Neuronal stem cell (in vitro differentiated cells): ENCODE measurements around the gene SOWAHC.

Experiments used
- DNase-seq: peaks from one replicate; pipeline ENCODE4 v3.0.0-alpha.2; 2013; ENCODE audit warnings: low spot score
- H2AFZ ChIP-seq: one replicate; pipeline ENCODE4 v1.6.1; 2013; ENCODE audit warnings: mild to moderate bottlenecking, low read length, inconsistent platforms
- H2AK5ac ChIP-seq: 2 replicates; pipeline ENCODE4 v1.6.1; 2013; ENCODE audit warnings: low read depth, mild to moderate bottlenecking, inconsistent platforms, low read length, moderate library complexity, mixed read lengths
- H2BK120ac ChIP-seq: 2 replicates; pipeline ENCODE4 v1.6.1; 2013; ENCODE audit warnings: low read depth, mild to moderate bottlenecking, inconsistent platforms, low read length, moderate library complexity, mixed read lengths
- H2BK12ac ChIP-seq: one replicate; pipeline ENCODE4 v1.6.1; 2013; ENCODE audit warnings: low read length, inconsistent platforms
- H2BK15ac ChIP-seq: 2 replicates; pipeline ENCODE4 v1.6.1; 2013; ENCODE audit warnings: mild to moderate bottlenecking, low read length, inconsistent platforms, mixed read lengths
- H2BK5ac ChIP-seq: one replicate; pipeline ENCODE4 v1.6.1; 2013; ENCODE audit warnings: inconsistent platforms, mild to moderate bottlenecking, low read length, moderate library complexity
- H3K14ac ChIP-seq: one replicate; pipeline ENCODE4 v1.6.1; 2013; ENCODE audit warnings: low read length, inconsistent platforms
- H3K18ac ChIP-seq: 2 replicates; pipeline ENCODE4 v1.6.1; 2013; ENCODE audit warnings: low read length, inconsistent platforms
- H3K23ac ChIP-seq: 2 replicates; pipeline ENCODE4 v1.6.1; 2013; ENCODE audit warnings: low read depth, mild to moderate bottlenecking, mixed read lengths, low read length, inconsistent platforms; ENCODE audit not compliant: poor library complexity
- H3K27ac ChIP-seq: replicated peaks from 3 replicates; pipeline ENCODE4 v1.5.1; 2013; ENCODE audit warnings: low read length, inconsistent platforms
- H3K27me3 ChIP-seq, 3 experiments: 2 replicates each; pipeline ENCODE4 v1.6.1; 2013; ENCODE audit warnings: low read length in 3 of 3, mild to moderate bottlenecking in 2 of 3, inconsistent platforms in 1 of 3, low read depth in 1 of 3, mixed read lengths in 1 of 3, moderate library complexity in 1 of 3; ENCODE audit not compliant: control insufficient read depth in 3 of 3, insufficient read depth in 3 of 3
- H3K36me3 ChIP-seq, 2 donors: replicated peaks in 1 of 2; 2 replicates each; pipeline ENCODE4 v1.6.1; 2013; ENCODE audit warnings: low read length in 2 of 2; ENCODE audit not compliant: control insufficient read depth in 2 of 2, insufficient read depth in 2 of 2
- H3K4ac ChIP-seq: 2 replicates; pipeline ENCODE4 v1.6.1; 2013; ENCODE audit warnings: inconsistent platforms, mild to moderate bottlenecking, low read length, moderate library complexity
- H3K4me1 ChIP-seq, 2 donors: 1 replicate in 1 of 2; 2 replicates in 1 of 2; pipeline ENCODE4 v1.6.1; 2013; ENCODE audit warnings: low read length in 2 of 2, low read depth in 1 of 2; ENCODE audit not compliant: control insufficient read depth in 2 of 2, insufficient read depth in 1 of 2
- H3K4me2 ChIP-seq: one replicate; pipeline ENCODE4 v1.6.1; 2013; ENCODE audit warnings: mild to moderate bottlenecking, low read length, inconsistent platforms; ENCODE audit not compliant: insufficient read depth, poor library complexity, severe bottlenecking
- H3K4me3 ChIP-seq, 2 donors: 2 replicates each; pipeline ENCODE4 v1.5.1; 2013; ENCODE audit warnings: low read length in 2 of 2, mild to moderate bottlenecking in 2 of 2, inconsistent platforms in 1 of 2, moderate library complexity in 1 of 2
- H3K79me1 ChIP-seq: one replicate; pipeline ENCODE4 v1.6.1; 2013; ENCODE audit warnings: low read depth, mild to moderate bottlenecking, inconsistent platforms, low read length, moderate library complexity
- H3K9ac ChIP-seq: one replicate; pipeline ENCODE4 v1.6.1; 2013; ENCODE audit warnings: mild to moderate bottlenecking, low read depth, low read length, inconsistent platforms; ENCODE audit not compliant: poor library complexity
- H3K9me3 ChIP-seq, 2 donors: replicated peaks in 1 of 2; 2 replicates each; pipeline versions ENCODE3 to v1.6.1; 2013; ENCODE audit warnings: low read length in 2 of 2, mild to moderate bottlenecking in 2 of 2, inconsistent platforms in 1 of 2, low read depth in 1 of 2, mixed read lengths in 1 of 2, moderate library complexity in 1 of 2; ENCODE audit not compliant: control insufficient read depth in 2 of 2, insufficient read depth in 1 of 2
- H4K8ac ChIP-seq: one replicate; pipeline ENCODE4 v1.6.1; 2013; ENCODE audit warnings: low read depth, mild to moderate bottlenecking, inconsistent platforms, low read length, moderate library complexity
- H4K91ac ChIP-seq: one replicate; pipeline ENCODE4 v1.6.1; 2013; ENCODE audit warnings: low read length, low read depth, mild to moderate bottlenecking, inconsistent platforms; ENCODE audit not compliant: poor library complexity
- WGBS, 2 donors: extraction: QIAGEN DNeasy Blood & Tissue Kit; methylation state at CpG; one replicate each; pipeline ENCODE4 v1.1.7; 2013; ENCODE audit warnings: missing lambda C conversion rate in 2 of 2, mixed read lengths in 1 of 2; ENCODE audit not compliant: insufficient read length in 2 of 2, insufficient replicate concordance in 1 of 2; ENCODE audit errors: extremely low coverage in 2 of 2; 5-methylcytosine and 5-hydroxymethylcytosine counted together

SOWAHC gene

GRCh38 chr2:109655287-109655686, 41.1 kb downstream of the SOWAHC start:
- Histone ChIP-seq H3K18ac (no peak overlapping the region), H3K27me3 (no peaks in the 10 kb centered on the region), H2BK15ac (no peak overlapping the region), H3K4ac (no peak overlapping the region), H3K23ac (no peak overlapping the region), H2BK5ac (no peak overlapping the region), H2BK120ac (no peak overlapping the region), H4K8ac (no peak overlapping the region), H4K91ac (no peak overlapping the region), H3K27ac (no peak overlapping the region), H3K4me2 (no peak overlapping the region), H3K36me3 (no peaks in the 10 kb centered on the region), H2AFZ (peak overlapping the region; percentile 15), H2BK12ac (no peak overlapping the region), H3K9ac (no peak overlapping the region), H2AK5ac (no peak overlapping the region), H3K14ac (no peak overlapping the region), H3K9me3 (peaks cover 0 to 1% of the 10 kb centered on the region in 2 donors), H3K79me1 (no peaks in the 10 kb centered on the region), H3K4me3 (no peak overlapping the region), H3K4me1 (peaks cover 5 to 7% of the 10 kb centered on the region in 2 donors)
- no CpG with 5 or more reads among the region's 3 CpGs for WGBS, 2 donors
- no peak for DNase-seq

GRCh38 chr2:109659396-109660045, 45.4 kb downstream of the SOWAHC start:
- Histone ChIP-seq H3K23ac (no peak overlapping the region), H3K9ac (no peak overlapping the region), H3K27ac (no peak overlapping the region), H3K4ac (no peak overlapping the region), H2BK12ac (no peak overlapping the region), H3K36me3 (no peaks in the 10 kb centered on the region), H3K4me2 (no peak overlapping the region), H2BK120ac (no peak overlapping the region), H3K18ac (no peak overlapping the region), H3K4me1 (peaks cover 4 to 7% of the 10 kb centered on the region in 2 donors), H2BK15ac (no peak overlapping the region), H3K79me1 (no peaks in the 10 kb centered on the region), H2BK5ac (no peak overlapping the region), H3K27me3 (peaks cover 0 to 15% (median 0%) of the 10 kb centered on the region in 3 experiments), H4K8ac (no peak overlapping the region), H4K91ac (no peak overlapping the region), H3K9me3 (no peaks in the 10 kb centered on the region), H3K4me3 (no peak overlapping the region), H3K14ac (no peak overlapping the region), H2AK5ac (no peak overlapping the region), H2AFZ (peak overlapping the region; percentile 42)
- WGBS, 2 donors = no CpG with 5 or more reads among the region's 9 CpGs
- no peak for DNase-seq

GRCh38 chr2:109660046-109660860, 46.1 kb downstream of the SOWAHC start:
- no peak overlapping the region for H3K9ac ChIP-seq
- peak overlapping the region; percentile 42 for H2AFZ ChIP-seq
- no peaks in the 10 kb centered on the region for H3K79me1 ChIP-seq
- H3K27ac ChIP-seq = no peak overlapping the region
- H3K23ac ChIP-seq = no peak overlapping the region
- H3K4me1 ChIP-seq = peaks cover 4 to 7% of the 10 kb centered on the region in 2 donors
- no peak overlapping the region for H4K8ac ChIP-seq
- no peak overlapping the region for H2AK5ac ChIP-seq
- H3K9me3 ChIP-seq = no peaks in the 10 kb centered on the region
- no peak overlapping the region for H2BK5ac ChIP-seq
- H3K4me2 ChIP-seq = no peak overlapping the region
- H3K14ac ChIP-seq = no peak overlapping the region
- no peak overlapping the region for H3K4ac ChIP-seq
- WGBS, 2 donors = no CpG with 5 or more reads among the region's 3 CpGs
- H4K91ac ChIP-seq = no peak overlapping the region
- no peak overlapping the region for H3K18ac ChIP-seq
- no peak overlapping the region for H2BK12ac ChIP-seq
- peaks cover 0 to 15% (median 0%) of the 10 kb centered on the region in 3 experiments for H3K27me3 ChIP-seq
- H3K36me3 ChIP-seq = no peaks in the 10 kb centered on the region
- no peak overlapping the region for H2BK120ac ChIP-seq
- no peak overlapping the region for H2BK15ac ChIP-seq
- H3K4me3 ChIP-seq = no peak overlapping the region
- no peak for DNase-seq

- H3K36me3 ChIP-seq = no peaks in the 10 kb centered on the region
- H3K4ac ChIP-seq = no peak overlapping the region
- no peak overlapping the region for H2BK12ac ChIP-seq
- H3K23ac ChIP-seq = no peak overlapping the region
- peaks cover 0 to 15% (median 0%) of the 10 kb centered on the region in 3 experiments for H3K27me3 ChIP-seq
- DNase-seq = no peak
- H3K4me2 ChIP-seq = no peak overlapping the region
- H3K18ac ChIP-seq = no peak overlapping the region
- no peaks in the 10 kb centered on the region for H3K9me3 ChIP-seq
- H2AFZ ChIP-seq = no peak overlapping the region
- no peak overlapping the region for H2BK120ac ChIP-seq
- H4K91ac ChIP-seq = no peak overlapping the region
- H3K27ac ChIP-seq = no peak overlapping the region
- H3K9ac ChIP-seq = no peak overlapping the region
- H2BK15ac ChIP-seq = no peak overlapping the region
- no peak overlapping the region for H3K4me3 ChIP-seq
- no peak overlapping the region for H2BK5ac ChIP-seq
- no peak overlapping the region for H4K8ac ChIP-seq
- no peak overlapping the region for H2AK5ac ChIP-seq
- H3K4me1 ChIP-seq = peaks cover 4 to 7% of the 10 kb centered on the region in 2 donors
- no peak overlapping the region for H3K14ac ChIP-seq
- H3K79me1 ChIP-seq = no peaks in the 10 kb centered on the region
These were observed 48.7 kb downstream of the SOWAHC start for GRCh38 chr2:109662889-109663288.
